RWPE2 (cell line): ENCODE data around the gene NPEPL1.

Experiments
- ATAC-seq: fragments of 200-7000 bp; cut with Tn5 transposase; 3 replicates; pipeline ENCODE4 v1.9.1; 2021; ENCODE audit warnings: low read depth
- DNase-seq: peaks from one replicate; pipeline ENCODE4 v3.0.0-alpha.2; 2020; ENCODE audit warnings: low spot score
- H3K27ac ChIP-seq: fragments of 450-650 bp; 2 replicates; pipeline ENCODE4 v1.5.1; 2017; ENCODE audit warnings: mild to moderate bottlenecking; ENCODE audit not compliant: poor library complexity, severe bottlenecking
- H3K27me3 ChIP-seq: fragments of 250-450 bp; sonication (Bioruptor Pico); 2 replicates; pipeline ENCODE4 v1.5.1; 2021; ENCODE audit warnings: mild to moderate bottlenecking, moderate library complexity; ENCODE audit not compliant: insufficient read depth, poor library complexity, severe bottlenecking
- H3K36me3 ChIP-seq: fragments of 250-450 bp; sonication (Bioruptor Pico); 2 replicates; pipeline ENCODE4 v1.5.1; 2020; ENCODE audit warnings: low read depth, mild to moderate bottlenecking, moderate library complexity
- H3K4me1 ChIP-seq: fragments of 250-450 bp; sonication (Bioruptor Pico); 2 replicates; pipeline ENCODE4 v1.5.1; 2021; ENCODE audit warnings: mild to moderate bottlenecking, moderate library complexity; ENCODE audit not compliant: insufficient read depth, poor library complexity, severe bottlenecking
- H3K4me3 ChIP-seq: fragments of 250-450 bp; sonication (Bioruptor Pico); 2 replicates; pipeline ENCODE4 v1.5.1; 2021; ENCODE audit warnings: mild to moderate bottlenecking, moderate library complexity; ENCODE audit not compliant: severe bottlenecking
- H3K9me3 ChIP-seq: fragments of 250-450 bp; sonication (Bioruptor Pico); 2 replicates; pipeline ENCODE4 v1.5.1; 2021; ENCODE audit warnings: mild to moderate bottlenecking, moderate library complexity; ENCODE audit not compliant: severe bottlenecking
- TF ChIP-seq, protein P1 (sequence below): fragments of 450-650 bp; IDR thresholded peaks from one replicate; pipeline ENCODE4 v1.5.1; 2017; ENCODE audit warnings: mild to moderate bottlenecking, moderate library complexity; ENCODE audit not compliant: poor library complexity, severe bottlenecking

Gene NPEPL1

GRCh38 chr20:58664331-58664730 lies 28.3 kb upstream of the NPEPL1 start:
- no peak overlapping the region for H3K4me3 ChIP-seq
- H3K27ac ChIP-seq: no peak overlapping the region
- peaks cover 97% of the 10 kb centered on the region for H3K36me3 ChIP-seq
- H3K9me3 ChIP-seq: no peaks in the 10 kb centered on the region
- DNase-seq (no peak), ATAC-seq (no peak)
- no peaks in the 10 kb centered on the region for H3K27me3 ChIP-seq
- peaks cover 8% of the 10 kb centered on the region for H3K4me1 ChIP-seq
- TF ChIP-seq, protein P1, sequence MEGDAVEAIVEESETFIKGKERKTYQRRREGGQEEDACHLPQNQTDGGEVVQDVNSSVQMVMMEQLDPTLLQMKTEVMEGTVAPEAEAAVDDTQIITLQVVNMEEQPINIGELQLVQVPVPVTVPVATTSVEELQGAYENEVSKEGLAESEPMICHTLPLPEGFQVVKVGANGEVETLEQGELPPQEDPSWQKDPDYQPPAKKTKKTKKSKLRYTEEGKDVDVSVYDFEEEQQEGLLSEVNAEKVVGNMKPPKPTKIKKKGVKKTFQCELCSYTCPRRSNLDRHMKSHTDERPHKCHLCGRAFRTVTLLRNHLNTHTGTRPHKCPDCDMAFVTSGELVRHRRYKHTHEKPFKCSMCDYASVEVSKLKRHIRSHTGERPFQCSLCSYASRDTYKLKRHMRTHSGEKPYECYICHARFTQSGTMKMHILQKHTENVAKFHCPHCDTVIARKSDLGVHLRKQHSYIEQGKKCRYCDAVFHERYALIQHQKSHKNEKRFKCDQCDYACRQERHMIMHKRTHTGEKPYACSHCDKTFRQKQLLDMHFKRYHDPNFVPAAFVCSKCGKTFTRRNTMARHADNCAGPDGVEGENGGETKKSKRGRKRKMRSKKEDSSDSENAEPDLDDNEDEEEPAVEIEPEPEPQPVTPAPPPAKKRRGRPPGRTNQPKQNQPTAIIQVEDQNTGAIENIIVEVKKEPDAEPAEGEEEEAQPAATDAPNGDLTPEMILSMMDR: no peak

GRCh38 chr20:58664883-58665282 lies 27.7 kb upstream of the NPEPL1 start:
- peaks cover 97% of the 10 kb centered on the region for H3K36me3 ChIP-seq
- peaks cover 3% of the 10 kb centered on the region for H3K4me1 ChIP-seq
- H3K27me3 ChIP-seq: no peaks in the 10 kb centered on the region
- TF ChIP-seq, protein P1: no peak
- H3K9me3 ChIP-seq: no peaks in the 10 kb centered on the region
- ATAC-seq (no peak; the same call in 2 of the 3 replicates), DNase-seq (peak; percentile 49)
- no peak overlapping the region for H3K27ac ChIP-seq
- H3K4me3 ChIP-seq: no peak overlapping the region

DNA sequence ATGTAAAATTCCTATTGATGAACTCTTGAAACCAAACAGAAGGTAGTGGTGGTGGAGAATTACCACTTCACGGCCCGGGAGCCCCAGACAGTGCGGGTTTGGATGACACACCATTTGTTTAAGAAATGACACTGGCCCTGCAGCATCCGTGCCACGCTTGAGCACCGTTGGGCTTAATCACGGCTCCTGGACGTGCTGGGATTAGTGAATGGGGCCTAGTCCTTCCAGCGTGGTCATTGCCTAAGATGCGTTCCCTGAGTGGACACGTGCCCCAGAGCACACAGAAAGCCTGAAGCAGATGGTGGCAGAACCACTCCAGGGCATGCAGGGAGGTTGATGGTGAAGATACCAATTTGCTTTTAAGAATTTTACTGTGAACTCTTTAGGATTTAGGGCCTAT lies 27.0 kb upstream of the NPEPL1 start:
- no peak overlapping the region for H3K27ac ChIP-seq
- no peak overlapping the region for H3K4me3 ChIP-seq
- no peaks in the 10 kb centered on the region for H3K4me1 ChIP-seq
- no peak for ATAC-seq
- H3K27me3 ChIP-seq: no peaks in the 10 kb centered on the region
- H3K36me3 ChIP-seq: peaks cover 99% of the 10 kb centered on the region
- no peaks in the 10 kb centered on the region for H3K9me3 ChIP-seq
- TF ChIP-seq, protein P1: no peak
- DNase-seq: peak; percentile 66

DNA sequence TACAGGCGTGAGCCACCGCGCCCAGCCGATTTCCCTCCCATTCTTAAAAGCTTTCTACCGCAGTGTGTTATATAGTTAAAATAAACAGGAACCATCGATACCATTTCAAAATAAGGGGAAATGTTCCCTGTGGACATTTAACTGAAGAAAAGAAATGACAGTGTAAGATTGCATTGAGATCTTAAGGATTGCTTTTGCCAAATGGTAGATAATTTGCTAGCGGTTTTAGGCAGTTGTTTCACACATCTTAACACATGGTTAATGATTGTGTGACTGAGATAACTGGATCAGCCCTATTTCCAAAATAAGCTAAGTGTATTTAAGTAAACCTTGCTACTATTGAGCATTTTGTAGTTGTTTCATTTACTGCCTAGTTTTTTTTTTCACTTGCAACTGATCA lies 25.9 kb upstream of the NPEPL1 start:
- no peak for DNase-seq
- Histone ChIP-seq H3K4me3 (no peak overlapping the region), H3K4me1 (no peaks in the 10 kb centered on the region), H3K36me3 (peaks cover 100% of the 10 kb centered on the region), H3K9me3 (no peaks in the 10 kb centered on the region), H3K27ac (no peak overlapping the region), H3K27me3 (no peaks in the 10 kb centered on the region)
- ATAC-seq: no peak
- TF ChIP-seq, protein P1: no peak

GRCh38 chr20:58667975-58668374 lies 24.6 kb upstream of the NPEPL1 start:
- Histone ChIP-seq H3K36me3 (peaks cover 100% of the 10 kb centered on the region), H3K27ac (no peak overlapping the region), H3K27me3 (no peaks in the 10 kb centered on the region), H3K4me3 (no peak overlapping the region), H3K4me1 (no peaks in the 10 kb centered on the region), H3K9me3 (no peaks in the 10 kb centered on the region)
- 0 out of 3 replicates have a peak, but pooled peaks have one; percentile 7 for ATAC-seq
- TF ChIP-seq, protein P1: no peak
- peak; percentile 51 for DNase-seq
